PC-3 (cell line): ENCODE measurements around the gene FGD5.

Experiments used
- CTCF ChIP-seq: fragments of 300-600 bp; sonication (generic); conservative IDR thresholded peaks from 2 replicates; pipeline ENCODE4 v1.5.1; 2017; ENCODE audit warnings: antibody characterized with exemption, low read depth, mild to moderate bottlenecking, low read length
- EZH2 ChIP-seq: fragments of 300-600 bp; sonication (generic); IDR thresholded peaks from one replicate; pipeline ENCODE4 v1.6.1; 2017; ENCODE audit warnings: antibody characterized with exemption, mild to moderate bottlenecking, low read length; ENCODE audit not compliant: unreplicated experiment
- EZH2phosphoT487 ChIP-seq: fragments of 300-600 bp; sonication (generic); IDR thresholded peaks from 2 replicates; pipeline ENCODE4 v1.6.1; 2018; ENCODE audit warnings: mild to moderate bottlenecking, antibody characterized with exemption, low read length, borderline replicate concordance

GRCh38 chr3:14872706-14873105 is 53.9 kb downstream of the FGD5 start:
- TF ChIP-seq CTCF, result no peak
- no peak for TF ChIP-seq EZH2
- no peak for TF ChIP-seq EZH2phosphoT487
